ENCODE results near the gene MYBPC3.
"Not testable (repeated sequence)": the region's sequence is repeated elsewhere in the genome, so short reads cannot be mapped to it uniquely, and the experiment has no call there.

MYBPC3 gene

DNA sequence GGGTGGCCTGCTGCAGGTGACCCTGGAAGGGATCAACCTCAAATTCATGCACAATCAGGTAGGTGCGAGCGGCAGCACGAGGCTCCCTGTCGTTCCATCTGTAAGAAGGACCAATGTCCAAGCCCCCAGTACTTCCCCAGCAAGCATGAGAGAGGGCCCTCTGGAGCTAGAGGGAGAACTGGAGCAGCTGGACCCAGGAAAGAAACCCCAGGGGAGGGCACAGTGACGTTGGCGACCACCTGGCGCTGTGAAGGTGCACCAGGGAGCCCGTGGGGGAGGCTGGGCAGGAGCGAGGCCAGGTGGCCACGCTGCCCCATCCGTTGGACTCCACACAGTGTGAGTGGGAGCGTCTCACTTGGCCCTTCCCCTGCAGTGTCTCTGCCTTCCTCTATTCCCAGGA lies 28.0 kb downstream of the MYBPC3 start:
- no peak for DNase-seq (ENCODE audit: low read depth in 2 of 2, low spot score in 1 of 2)

DNA sequence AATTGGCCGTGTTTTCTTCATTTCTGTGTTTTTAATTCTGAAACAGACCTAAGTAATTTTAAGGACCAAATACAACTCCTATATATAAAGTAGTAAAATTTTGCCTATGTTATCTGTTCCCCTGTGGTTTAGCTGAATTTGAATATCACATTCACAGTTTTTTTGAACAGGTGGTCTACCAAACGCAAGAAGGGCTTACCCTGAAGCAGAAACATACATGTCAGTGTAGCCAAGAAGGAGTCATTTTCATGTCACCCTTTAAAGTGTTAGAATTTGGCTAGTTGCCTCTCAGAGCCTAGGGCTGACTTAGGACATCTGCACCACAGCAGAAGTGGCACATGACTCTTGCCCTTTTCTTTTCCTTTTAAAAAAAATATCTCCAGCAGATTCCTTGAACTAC lies 34.3 kb downstream of the MYBPC3 start:
- no peak for DNase-seq (ENCODE audit: low read depth in 2 of 2, low spot score in 1 of 2)

DNA sequence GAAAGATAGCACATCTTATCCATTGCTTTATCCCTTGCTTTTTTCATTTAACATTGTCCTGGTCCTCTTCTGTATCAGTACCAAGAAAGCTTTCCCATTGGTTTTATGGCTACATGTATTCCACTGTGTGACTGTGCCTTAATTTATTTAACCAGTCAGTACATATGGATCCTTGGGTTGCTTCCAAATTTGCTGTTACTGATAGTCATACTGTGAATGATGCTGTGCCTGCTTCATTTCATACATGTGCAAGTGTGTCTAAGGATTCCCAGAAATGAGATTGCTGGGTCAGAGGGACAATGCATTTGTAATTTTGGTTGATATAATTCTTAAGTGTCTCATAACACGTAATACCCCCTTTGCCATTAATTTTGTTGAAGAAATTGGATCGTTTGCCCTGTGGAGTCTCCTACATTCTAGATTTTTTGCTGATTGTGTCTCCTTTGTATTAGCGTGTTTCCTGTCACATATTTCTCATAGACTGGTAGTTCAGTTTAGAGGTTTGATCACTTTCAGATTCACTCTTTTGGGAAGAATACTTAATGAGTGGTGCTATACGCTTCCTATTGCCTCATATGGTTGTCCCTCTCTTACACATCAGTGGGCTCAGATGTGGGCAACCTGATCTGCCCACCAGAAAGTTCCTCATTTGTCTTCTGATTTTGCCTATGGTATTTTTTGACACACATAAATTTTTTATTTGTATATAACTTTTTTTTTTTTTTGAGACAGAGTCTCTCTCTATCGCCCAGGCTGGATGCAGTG lies 35.3 kb downstream of the MYBPC3 start:
- no peak for DNase-seq (ENCODE audit: low read depth in 2 of 2, low spot score in 1 of 2)

DNA sequence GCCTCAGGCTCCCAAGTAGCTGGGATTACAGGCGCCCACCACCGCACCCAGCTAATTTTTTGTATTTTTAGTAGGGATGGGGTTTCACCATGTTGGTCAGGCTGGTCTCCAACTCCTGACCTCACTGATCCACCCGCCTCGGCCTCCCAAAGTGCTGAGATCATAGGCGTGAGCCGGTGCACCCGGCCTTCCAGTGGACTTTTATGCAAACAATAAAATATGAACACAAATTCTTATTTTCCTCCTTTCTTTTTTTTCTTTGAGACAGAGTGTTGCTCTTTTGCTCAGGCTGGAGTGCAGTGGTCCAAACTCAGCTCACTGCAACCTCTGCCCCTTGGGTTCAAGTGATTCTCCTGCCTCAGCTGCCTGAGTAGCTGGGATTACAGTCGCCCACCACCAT lies 36.0 kb downstream of the MYBPC3 start:
- DNase-seq (ENCODE audit: low read depth in 2 of 2, low spot score in 1 of 2) = not testable (repeated sequence)

DNA sequence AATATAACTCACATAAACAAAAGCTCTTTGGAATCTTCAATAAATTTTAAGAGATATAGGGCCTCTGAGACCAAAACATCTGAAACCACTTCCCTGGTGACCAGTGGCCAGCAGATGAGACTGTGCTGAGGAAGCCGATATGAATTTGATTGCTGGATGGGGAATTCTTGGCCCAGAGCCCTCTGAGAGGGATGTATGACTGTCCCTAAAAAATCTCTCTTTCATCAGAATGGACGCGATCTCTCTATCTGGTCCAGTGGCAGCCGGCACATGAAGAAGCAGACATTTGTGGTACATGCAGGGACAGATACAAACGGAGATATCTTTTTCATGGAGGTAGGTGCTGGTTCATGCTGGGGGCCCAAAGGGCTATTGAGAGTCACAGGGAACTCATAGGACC lies 37.5 kb downstream of the MYBPC3 start:
- DNase-seq (ENCODE audit: low read depth in 2 of 2, low spot score in 1 of 2) = no peak

DNA sequence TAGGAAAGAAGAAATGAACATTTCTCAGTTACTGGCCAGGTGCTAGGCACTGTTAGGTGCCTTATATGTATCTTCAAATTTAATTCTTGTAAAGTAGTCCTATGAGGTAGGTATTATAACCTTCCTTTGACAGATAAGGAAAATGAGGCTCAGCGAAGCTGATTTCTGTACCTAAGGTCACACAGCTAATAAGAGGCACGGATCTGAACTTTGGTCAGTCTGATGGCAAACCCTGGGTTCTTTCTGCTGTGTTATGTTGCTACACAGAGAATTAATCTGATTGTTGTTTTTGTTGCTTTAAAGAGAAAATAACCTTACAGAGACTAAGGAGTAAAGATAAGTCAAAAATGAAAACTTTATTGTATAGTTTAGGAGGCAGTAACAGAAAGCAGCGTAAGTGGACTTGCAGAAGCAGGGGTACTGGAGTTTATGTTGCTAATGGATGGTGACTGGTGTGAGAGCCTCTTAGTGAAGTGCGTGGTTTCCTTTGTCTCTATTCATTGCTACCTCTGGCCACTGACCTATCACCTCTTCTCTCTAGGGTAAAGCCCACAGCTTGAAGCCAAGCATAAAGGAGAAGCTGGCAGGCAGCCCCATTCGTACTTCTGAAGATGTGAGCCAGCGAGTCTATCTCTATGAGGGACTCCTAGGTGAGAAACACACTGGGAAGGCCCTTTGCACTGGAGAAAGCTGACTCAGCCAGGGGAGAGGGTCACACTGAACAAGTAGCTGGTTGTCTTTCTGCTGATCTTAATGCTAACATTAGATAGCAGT lies 44.3 kb downstream of the MYBPC3 start:
- DNase-seq (ENCODE audit: low read depth in 2 of 2, low spot score in 1 of 2) = no peak

DNA sequence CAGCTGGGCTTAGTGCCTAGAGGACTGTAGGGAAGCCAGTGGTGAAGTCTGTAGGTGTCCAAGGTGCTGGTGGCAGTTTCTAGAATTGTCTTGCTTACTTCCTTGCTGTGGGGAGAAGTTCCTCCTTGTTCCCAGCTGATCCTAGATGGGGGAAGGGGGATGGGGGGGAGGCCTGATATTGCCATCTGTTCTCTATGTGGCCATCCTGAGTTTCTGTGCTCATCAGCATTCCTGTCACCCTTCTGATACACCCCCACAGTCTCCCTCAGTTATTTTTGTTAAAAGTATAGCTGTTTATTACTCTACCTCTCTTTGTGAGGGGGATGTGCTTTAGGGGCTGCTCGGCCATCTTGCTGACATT lies 46.0 kb downstream of the MYBPC3 start:
- DNase-seq (ENCODE audit: low read depth in 2 of 2, low spot score in 1 of 2) = no peak

DNA sequence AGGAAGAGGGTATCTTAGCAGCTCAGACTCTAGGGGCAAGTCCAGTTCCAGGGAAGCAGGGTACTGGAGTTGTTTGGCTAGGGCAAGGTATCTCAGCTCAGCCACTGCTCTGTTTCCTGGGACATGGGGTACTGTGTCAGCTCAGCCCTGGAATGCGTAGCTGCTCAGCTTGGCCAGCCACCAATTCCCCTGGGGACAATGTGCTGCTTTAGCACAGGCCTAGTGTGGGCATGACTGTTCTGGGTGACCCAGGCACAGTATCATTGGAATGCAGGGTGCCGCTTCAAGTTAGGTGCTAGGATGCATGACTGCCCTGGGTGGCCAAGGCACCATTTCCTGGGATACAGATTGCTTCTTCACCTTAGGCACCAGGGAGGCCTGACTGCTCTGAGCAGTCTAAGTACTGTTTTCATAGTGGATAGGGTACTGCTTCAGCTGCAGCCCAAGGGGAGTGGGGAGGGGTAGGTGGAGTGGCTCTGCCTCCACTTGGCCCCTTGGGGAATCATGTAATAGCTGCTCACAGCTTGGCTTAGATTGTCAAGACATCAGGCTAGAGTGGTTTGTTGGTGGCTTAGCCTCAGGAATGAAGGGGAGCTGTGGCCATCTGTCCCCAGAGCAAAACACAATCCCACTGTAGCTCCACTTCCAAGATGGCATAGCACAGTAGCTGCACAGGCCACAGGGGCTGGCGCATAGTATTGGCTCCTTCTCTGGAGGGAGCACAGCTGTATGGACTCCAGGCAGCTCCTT lies 46.6 kb downstream of the MYBPC3 start:
- no peak for DNase-seq (ENCODE audit: low read depth in 2 of 2, low spot score in 1 of 2)

DNA sequence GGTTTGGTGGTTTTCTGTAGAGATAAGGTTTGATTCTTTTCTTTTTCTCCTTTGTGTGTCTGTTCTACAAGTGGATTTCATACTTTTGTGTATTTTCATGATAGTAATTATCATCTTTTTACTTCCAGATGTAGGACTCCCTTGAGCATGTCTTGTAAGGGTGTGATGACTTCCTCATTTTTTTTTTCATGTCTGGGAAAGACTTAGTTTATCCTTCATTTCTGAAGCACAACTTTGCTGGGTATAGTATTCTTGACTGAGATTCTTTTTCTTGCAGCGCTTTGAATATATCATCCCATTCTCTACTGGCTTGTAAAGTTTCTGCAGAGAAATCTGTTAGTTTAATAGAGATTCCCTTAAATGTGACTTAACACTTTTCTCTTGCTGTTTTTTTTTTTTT lies 49.6 kb downstream of the MYBPC3 start:
- no peak for DNase-seq (ENCODE audit: low read depth in 2 of 2, low spot score in 1 of 2)

DNA sequence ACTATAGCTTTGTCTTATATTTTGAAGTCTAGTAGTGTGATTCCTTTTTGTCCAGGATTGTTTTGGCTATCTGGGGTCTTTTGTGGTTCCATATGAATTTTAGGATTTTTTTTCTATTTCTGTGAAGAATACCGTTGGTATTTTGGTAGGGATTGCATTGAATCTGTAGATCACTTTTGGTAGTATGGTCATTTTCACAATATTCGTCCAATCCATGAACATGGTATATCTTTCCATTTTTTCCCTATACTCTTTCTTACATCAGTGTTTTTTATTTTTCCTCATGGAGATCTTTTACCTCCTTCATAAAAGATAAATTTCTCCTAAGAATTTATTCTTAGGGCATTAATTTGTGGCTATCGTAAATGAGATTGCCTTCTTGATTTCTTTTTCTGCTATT lies 53.4 kb downstream of the MYBPC3 start:
- DNase-seq (ENCODE audit: low read depth in 2 of 2, low spot score in 1 of 2) = no peak

DNA sequence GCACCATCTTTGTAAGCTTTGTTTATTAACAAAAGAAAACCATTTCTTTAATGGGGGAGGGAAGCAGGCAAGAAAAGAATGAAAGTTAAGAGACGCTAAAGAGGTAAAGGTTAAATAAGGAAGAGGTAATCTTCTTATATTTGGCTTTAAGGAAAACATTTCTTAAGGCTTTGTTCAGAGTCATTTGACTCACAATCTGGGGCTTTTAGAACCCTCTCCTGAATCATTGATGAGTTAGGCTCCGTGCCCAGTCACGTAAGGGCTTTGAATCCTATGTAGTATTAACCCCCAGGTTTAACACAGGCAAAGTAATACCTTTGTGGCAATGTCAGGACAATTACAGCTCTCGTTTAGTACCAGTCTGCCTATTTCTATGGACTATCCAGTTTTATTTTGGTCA lies 56.5 kb downstream of the MYBPC3 start:
- no peak for DNase-seq (ENCODE audit: low read depth in 2 of 2, low spot score in 1 of 2)

DNA sequence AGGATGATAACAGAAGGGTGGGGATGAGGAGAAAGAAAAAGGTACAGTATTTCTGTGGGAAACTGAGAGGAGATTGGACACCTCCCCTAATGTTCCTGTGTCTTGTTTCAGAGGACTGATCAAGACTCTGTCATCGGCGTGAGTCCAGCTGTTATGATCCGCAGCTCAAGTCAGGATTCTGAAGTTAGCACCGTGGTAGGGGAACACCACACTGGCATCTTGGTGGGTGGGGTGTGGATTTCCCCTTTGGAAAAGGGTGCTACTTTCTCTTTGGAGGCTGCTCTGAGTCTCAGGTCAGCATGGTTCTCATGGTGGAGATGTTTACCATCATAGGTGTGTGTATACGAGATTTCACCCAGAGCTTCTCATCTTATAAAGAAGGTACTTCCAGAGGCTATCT lies 57.1 kb downstream of the MYBPC3 start:
- no peak for DNase-seq (ENCODE audit: low read depth in 2 of 2, low spot score in 1 of 2)

DNA sequence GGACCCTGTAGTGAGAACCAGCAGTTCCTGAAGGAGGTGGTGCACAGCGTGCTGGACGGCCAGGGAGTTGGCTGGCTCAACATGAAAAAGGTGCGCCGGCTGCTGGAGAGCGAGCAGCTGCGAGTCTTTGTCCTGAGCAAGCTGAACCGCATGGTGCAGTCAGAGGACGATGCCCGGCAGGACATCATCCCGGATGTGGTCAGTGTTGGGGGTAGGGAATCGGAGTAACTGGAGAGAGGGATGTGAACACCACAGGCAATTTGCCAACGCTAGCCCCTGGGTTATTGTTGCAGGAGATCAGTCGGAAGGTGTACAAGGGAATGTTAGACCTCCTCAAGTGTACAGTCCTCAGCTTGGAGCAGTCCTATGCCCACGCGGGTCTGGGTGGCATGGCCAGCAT lies 62.6 kb downstream of the MYBPC3 start:
- DNase-seq (ENCODE audit: low read depth in 2 of 2, low spot score in 1 of 2) = no peak

DNA sequence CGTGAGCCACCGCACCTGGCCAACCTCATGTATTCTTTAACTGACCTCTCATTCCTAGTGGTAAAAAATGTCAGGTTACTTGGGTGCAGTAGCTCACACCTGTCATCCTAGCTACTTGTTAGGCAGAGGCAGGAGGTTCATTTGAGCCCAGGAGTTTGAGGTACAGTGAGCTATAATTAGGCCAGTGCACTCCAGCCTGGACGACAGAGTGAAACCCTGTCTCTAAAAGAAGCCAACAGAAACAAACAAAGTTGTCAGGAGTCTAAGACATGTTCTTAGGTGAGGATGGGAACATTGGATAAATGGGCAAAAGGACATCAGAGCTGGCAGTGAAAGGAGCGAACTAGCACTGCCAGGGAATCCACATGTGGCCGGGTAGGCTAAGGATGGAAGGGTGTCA lies 64.4 kb downstream of the MYBPC3 start:
- DNase-seq (ENCODE audit: low read depth in 2 of 2, low spot score in 1 of 2) = no peak

DNA sequence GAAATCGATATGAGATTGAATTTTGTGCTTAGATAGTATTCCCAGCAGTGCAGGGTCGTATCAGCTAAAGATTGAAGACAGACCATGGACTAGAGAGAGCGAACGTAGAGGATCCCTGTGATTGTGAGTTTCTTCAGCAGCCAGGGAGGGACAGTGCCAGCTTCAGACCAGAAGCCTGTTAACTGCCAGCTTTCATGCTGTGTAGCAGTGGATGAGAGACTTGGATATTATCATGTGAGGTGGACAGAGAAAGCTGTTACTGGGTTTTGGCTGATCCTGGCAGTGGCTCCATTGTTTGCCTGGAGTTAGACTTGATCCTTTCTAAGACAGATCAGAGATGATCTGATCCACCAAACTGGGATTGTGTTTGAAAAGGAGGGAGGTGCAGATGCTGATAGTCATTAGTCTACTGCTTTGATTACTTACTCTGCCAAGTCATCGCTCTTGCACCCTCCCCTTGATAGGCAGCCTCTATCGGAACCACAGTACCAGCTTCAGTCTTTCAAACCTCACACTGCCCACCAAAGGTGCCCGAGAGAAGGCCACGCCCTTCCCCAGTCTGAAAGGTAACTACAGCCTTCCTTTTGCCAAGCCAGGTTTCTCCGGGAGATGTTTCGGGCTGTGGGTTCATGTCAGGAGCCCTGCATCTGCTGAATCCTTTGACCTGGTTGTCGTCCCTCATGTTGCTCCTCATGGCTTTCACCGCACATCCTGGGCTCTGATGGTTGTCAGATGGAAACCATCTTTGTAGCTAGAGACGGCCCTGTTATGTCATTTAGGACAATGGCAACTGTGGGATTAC lies 66.3 kb downstream of the MYBPC3 start:
- DNase-seq (ENCODE audit: low read depth in 2 of 2, low spot score in 1 of 2) = no peak

DNA sequence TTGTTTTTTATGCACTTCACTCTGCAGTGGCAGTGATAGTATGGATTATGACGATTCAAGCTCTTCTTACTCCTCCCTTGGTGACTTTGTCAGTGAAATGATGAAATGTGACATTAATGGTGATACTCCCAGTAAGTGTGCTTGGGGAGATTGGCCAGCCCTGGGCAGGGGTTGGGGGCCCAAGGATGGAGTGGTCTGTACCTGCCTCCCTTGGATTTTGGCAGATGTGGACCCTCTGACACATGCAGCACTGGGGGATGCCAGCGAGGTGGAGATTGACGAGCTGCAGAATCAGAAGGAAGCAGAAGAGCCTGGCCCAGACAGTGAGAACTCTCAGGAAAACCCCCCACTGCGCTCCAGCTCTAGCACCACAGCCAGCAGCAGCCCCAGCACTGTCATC lies 68.4 kb downstream of the MYBPC3 start:
- DNase-seq (ENCODE audit: low read depth in 2 of 2, low spot score in 1 of 2) = no peak

DNA sequence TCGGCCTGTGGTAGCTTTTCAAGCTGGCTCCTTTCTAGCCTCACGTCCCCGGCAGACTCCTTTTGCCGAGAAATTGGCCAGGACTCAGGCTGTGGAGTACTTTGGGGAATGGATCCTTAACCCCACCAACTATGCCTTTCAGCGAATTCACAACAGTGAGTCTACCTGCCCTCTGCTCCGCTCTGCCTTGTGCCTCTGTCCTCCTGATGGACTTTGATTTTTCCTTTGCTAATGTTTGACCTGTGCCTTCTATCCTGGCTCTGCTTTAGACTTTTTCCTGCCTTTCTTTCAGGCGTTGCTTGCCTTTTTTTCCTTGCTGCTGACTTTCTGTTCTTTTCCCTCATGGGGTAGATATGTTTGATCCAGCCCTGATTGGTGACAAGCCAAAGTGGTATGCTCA lies 70.0 kb downstream of the MYBPC3 start:
- DNase-seq (ENCODE audit: low read depth in 2 of 2, low spot score in 1 of 2) = no peak
